HL-60 (cell line): ENCODE results near the gene THSD7B.

Experiments used
- DNase-seq, 2 experiments: peaks; one replicate each; pipeline ENCODE4 v3.0.0-alpha.2; 2010 to 2020; ENCODE audit warnings: low read depth in 1 of 2, low spot score in 1 of 2
- H3K27ac ChIP-seq: fragments of 250-450 bp; sonication (Bioruptor Pico); replicated peaks from 2 replicates; pipeline ENCODE4 v1.5.1; 2020; ENCODE audit warnings: mild to moderate bottlenecking, moderate library complexity
- H3K27me3 ChIP-seq: fragments of 250-450 bp; sonication (Bioruptor Pico); 2 replicates; pipeline ENCODE4 v1.5.1; 2021; ENCODE audit warnings: mild to moderate bottlenecking, moderate library complexity; ENCODE audit not compliant: insufficient read depth, poor library complexity, severe bottlenecking
- H3K4me3 ChIP-seq: replicated peaks from 2 replicates; pipeline ENCODE4 v1.5.1; 2011; ENCODE audit warnings: mild to moderate bottlenecking, control low read depth, low read length; ENCODE audit not compliant: insufficient read depth
- GABPA ChIP-seq: IDR thresholded peaks from 2 replicates; pipeline ENCODE4 v1.6.1; 2012; ENCODE audit warnings: low read depth
- POLR2AphosphoS5 ChIP-seq: IDR thresholded peaks from 2 replicates; pipeline ENCODE4 v1.6.1; 2012; ENCODE audit warnings: low read depth
- SPI1 ChIP-seq: IDR thresholded peaks from 2 replicates; pipeline ENCODE4 v1.6.1; 2012; ENCODE audit warnings: low read depth, mild to moderate bottlenecking, borderline replicate concordance
- TF ChIP-seq, protein P1 (sequence below): IDR thresholded peaks from 2 replicates; pipeline ENCODE4 v1.6.1; 2012; ENCODE audit warnings: low read depth; ENCODE audit not compliant: insufficient replicate concordance
- TF ChIP-seq, protein P2 (sequence below): IDR thresholded peaks from one replicate; pipeline ENCODE4 v1.5.1; 2011; ENCODE audit warnings: low read length, control low read depth, inconsistent platforms; ENCODE audit not compliant: insufficient read depth

THSD7B gene

DNA sequence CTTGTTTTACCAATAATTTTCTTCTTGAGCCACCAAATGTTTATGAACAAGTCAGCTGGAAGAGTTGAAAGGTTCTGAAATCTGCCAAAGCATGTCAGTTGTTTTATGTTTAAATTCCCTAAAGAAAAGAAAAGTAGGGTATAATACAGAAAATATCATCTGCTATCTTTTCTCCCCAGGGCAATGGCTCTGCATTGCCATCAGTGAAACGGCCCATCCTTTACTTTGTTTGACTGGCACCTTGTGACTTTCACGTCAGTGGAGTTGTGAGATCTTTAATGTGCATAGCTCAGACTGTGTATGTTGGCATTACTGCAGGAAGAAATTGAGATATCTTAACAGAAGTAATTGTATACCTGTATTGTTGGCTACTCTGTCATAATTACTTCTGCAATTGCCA lies 239.9 kb downstream of the THSD7B start:
- TF ChIP-seq SPI1, result no peak
- TF ChIP-seq GABPA, result no peak
- TF ChIP-seq, protein P1, sequence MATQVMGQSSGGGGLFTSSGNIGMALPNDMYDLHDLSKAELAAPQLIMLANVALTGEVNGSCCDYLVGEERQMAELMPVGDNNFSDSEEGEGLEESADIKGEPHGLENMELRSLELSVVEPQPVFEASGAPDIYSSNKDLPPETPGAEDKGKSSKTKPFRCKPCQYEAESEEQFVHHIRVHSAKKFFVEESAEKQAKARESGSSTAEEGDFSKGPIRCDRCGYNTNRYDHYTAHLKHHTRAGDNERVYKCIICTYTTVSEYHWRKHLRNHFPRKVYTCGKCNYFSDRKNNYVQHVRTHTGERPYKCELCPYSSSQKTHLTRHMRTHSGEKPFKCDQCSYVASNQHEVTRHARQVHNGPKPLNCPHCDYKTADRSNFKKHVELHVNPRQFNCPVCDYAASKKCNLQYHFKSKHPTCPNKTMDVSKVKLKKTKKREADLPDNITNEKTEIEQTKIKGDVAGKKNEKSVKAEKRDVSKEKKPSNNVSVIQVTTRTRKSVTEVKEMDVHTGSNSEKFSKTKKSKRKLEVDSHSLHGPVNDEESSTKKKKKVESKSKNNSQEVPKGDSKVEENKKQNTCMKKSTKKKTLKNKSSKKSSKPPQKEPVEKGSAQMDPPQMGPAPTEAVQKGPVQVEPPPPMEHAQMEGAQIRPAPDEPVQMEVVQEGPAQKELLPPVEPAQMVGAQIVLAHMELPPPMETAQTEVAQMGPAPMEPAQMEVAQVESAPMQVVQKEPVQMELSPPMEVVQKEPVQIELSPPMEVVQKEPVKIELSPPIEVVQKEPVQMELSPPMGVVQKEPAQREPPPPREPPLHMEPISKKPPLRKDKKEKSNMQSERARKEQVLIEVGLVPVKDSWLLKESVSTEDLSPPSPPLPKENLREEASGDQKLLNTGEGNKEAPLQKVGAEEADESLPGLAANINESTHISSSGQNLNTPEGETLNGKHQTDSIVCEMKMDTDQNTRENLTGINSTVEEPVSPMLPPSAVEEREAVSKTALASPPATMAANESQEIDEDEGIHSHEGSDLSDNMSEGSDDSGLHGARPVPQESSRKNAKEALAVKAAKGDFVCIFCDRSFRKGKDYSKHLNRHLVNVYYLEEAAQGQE, result no peak
- TF ChIP-seq, protein P2, sequence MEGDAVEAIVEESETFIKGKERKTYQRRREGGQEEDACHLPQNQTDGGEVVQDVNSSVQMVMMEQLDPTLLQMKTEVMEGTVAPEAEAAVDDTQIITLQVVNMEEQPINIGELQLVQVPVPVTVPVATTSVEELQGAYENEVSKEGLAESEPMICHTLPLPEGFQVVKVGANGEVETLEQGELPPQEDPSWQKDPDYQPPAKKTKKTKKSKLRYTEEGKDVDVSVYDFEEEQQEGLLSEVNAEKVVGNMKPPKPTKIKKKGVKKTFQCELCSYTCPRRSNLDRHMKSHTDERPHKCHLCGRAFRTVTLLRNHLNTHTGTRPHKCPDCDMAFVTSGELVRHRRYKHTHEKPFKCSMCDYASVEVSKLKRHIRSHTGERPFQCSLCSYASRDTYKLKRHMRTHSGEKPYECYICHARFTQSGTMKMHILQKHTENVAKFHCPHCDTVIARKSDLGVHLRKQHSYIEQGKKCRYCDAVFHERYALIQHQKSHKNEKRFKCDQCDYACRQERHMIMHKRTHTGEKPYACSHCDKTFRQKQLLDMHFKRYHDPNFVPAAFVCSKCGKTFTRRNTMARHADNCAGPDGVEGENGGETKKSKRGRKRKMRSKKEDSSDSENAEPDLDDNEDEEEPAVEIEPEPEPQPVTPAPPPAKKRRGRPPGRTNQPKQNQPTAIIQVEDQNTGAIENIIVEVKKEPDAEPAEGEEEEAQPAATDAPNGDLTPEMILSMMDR, result no peak
- TF ChIP-seq POLR2AphosphoS5, result no peak
- H3K27me3 ChIP-seq, result no peaks in the 10 kb centered on the region
- no peak overlapping the region for H3K4me3 ChIP-seq
- DNase-seq, result no peak
- no peak overlapping the region for H3K27ac ChIP-seq

GRCh38 chr2:137007938-137008337 lies 242.6 kb downstream of the THSD7B start:
- DNase-seq, result no peak
- H3K27ac ChIP-seq, result no peak overlapping the region
- TF ChIP-seq POLR2AphosphoS5 (no peak), SPI1 (no peak), GABPA (no peak)
- TF ChIP-seq, protein P1, result no peak
- TF ChIP-seq, protein P2, result no peak
- H3K4me3 ChIP-seq, result no peak overlapping the region
- no peaks in the 10 kb centered on the region for H3K27me3 ChIP-seq

DNA sequence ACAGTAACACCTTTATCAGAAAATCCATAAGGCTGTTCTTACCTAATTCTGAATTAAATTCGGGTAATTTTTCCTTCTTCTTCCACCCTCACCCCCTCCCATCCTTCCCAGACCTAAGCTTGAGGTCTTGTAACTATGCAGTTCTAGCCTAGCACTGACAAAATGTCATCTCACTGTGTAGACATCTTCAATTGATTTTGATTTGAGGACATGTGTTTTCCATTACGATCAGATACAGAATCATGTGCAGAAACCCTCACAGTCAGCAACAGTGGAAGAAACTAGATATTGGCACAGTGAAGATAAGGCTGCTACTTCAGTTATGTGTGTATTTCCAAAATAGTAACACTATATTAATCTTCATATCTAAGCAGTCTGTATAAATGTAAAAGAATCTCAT lies 244.6 kb downstream of the THSD7B start:
- Histone ChIP-seq H3K27me3 (no peaks in the 10 kb centered on the region), H3K4me3 (no peak overlapping the region), H3K27ac (no peak overlapping the region)
- TF ChIP-seq, protein P1, result no peak
- TF ChIP-seq, protein P2, result no peak
- TF ChIP-seq GABPA (no peak), POLR2AphosphoS5 (no peak), SPI1 (no peak)
- no peak for DNase-seq
